Ishikawa (cell line): ENCODE results near the gene SRSF3.

Experiments used
- CREB1 ChIP-seq: IDR thresholded peaks from 2 replicates; pipeline ENCODE4 v1.6.1; 2012; ENCODE audit warnings: low read depth
- EGR1 ChIP-seq: IDR thresholded peaks from 2 replicates; pipeline ENCODE4 v1.6.1; 2012
- EP300 ChIP-seq: IDR thresholded peaks from 2 replicates; pipeline ENCODE4 v1.6.1; 2012; ENCODE audit warnings: borderline replicate concordance
- FOXM1 ChIP-seq: IDR thresholded peaks from 2 replicates; pipeline ENCODE4 v1.6.1; 2012; ENCODE audit warnings: low read depth, borderline replicate concordance
- MAX ChIP-seq: IDR thresholded peaks from 2 replicates; pipeline ENCODE4 v1.6.1; 2012
- RAD21 ChIP-seq: IDR thresholded peaks from 2 replicates; pipeline ENCODE4 v1.6.1; 2012; ENCODE audit warnings: low read depth
- REST ChIP-seq: IDR thresholded peaks from 2 replicates; pipeline ENCODE4 v1.6.1; 2012; ENCODE audit warnings: low read depth, mild to moderate bottlenecking
- TAF1 ChIP-seq: IDR thresholded peaks from 2 replicates; pipeline ENCODE4 v1.6.1; 2012; ENCODE audit warnings: low read depth, mild to moderate bottlenecking
- TEAD4 ChIP-seq: IDR thresholded peaks from 2 replicates; pipeline ENCODE4 v1.6.1; 2012
- YY1 ChIP-seq: IDR thresholded peaks from 2 replicates; pipeline ENCODE4 v1.6.1; 2012; ENCODE audit warnings: low read depth

GRCh38 chr6:36649086-36649485 is 54.9 kb downstream of the SRSF3 start:
- no peak for TF ChIP-seq CREB1
- no peak for TF ChIP-seq EP300
- no peak for TF ChIP-seq YY1
- no peak for TF ChIP-seq RAD21
- no peak for TF ChIP-seq EGR1
- no peak for TF ChIP-seq MAX
- TF ChIP-seq FOXM1 = no peak
- TF ChIP-seq REST = no peak
- TF ChIP-seq TAF1 = no peak
- TF ChIP-seq TEAD4 = no peak
